ENCODE results near the gene DLGAP4. TPM values are rescaled to one million over a fixed set of nuclear protein-coding genes. Genes with fewer than 3 reads are reported as not detected.

The DLGAP4 gene
- total RNA-seq, 4 donors from 2014 or later, result 38.6 to 193 (median 80.5) TPM

- Histone ChIP-seq H3K27me3 (no peaks in the 10 kb centered on the region), H3K4me1 (peaks cover 11 to 18% of the 10 kb centered on the region in 2 donors), H3K4me3 (no peak overlapping the region), H3K9me3 (no peaks in the 10 kb centered on the region), H3K27ac (no peak overlapping the region), H3K36me3 (no peaks in the 10 kb centered on the region)
- no peak for TF ChIP-seq POLR2A (IDR thresholded peaks at IDR 0.05)
- TF ChIP-seq CTCF (IDR thresholded peaks at IDR 0.05), result no peak
- intact Hi-C loops (cut with DNase I; ENCODE audit: low total_unique reads), result no loop called here
- DNase-seq, result no peak
These were observed 175.4 kb downstream of the DLGAP4 start for GRCh38 chr20:36481380-36482043.

- Histone ChIP-seq H3K9me3 (no peaks in the 10 kb centered on the region), H3K4me3 (no peak overlapping the region), H3K27ac (no peak overlapping the region), H3K4me1 (peaks cover 11 to 18% of the 10 kb centered on the region in 2 donors), H3K36me3 (no peaks in the 10 kb centered on the region), H3K27me3 (no peaks in the 10 kb centered on the region)
- DNase-seq, result no peak
- intact Hi-C loops (cut with DNase I; ENCODE audit: low total_unique reads), result no loop called here
- TF ChIP-seq CTCF (IDR thresholded peaks at IDR 0.05) (no peak), POLR2A (IDR thresholded peaks at IDR 0.05) (no peak)
These were observed 175.9 kb downstream of the DLGAP4 start for GRCh38 chr20:36482044-36482473.

GRCh38 chr20:36483209-36483918, 177.2 kb downstream of the DLGAP4 start:
- TF ChIP-seq POLR2A (IDR thresholded peaks at IDR 0.05) (no peak), CTCF (IDR thresholded peaks at IDR 0.05) (no peak)
- Histone ChIP-seq H3K9me3 (no peaks in the 10 kb centered on the region), H3K27ac (peak overlapping the region in 1 of 2 donors; percentile 11), H3K4me3 (no peak overlapping the region), H3K36me3 (no peaks in the 10 kb centered on the region), H3K4me1 (peaks cover 11 to 18% of the 10 kb centered on the region in 2 donors), H3K27me3 (no peaks in the 10 kb centered on the region)
- intact Hi-C loops (cut with DNase I; ENCODE audit: low total_unique reads), result no loop called here
- DNase-seq, result no peak

- Histone ChIP-seq H3K9me3 (no peaks in the 10 kb centered on the region), H3K36me3 (no peaks in the 10 kb centered on the region), H3K27me3 (no peaks in the 10 kb centered on the region), H3K4me1 (peaks cover 11 to 14% of the 10 kb centered on the region in 2 donors), H3K27ac (no peak overlapping the region), H3K4me3 (no peak overlapping the region)
- no peak for DNase-seq
- intact Hi-C loops (cut with DNase I; ENCODE audit: low total_unique reads), result no loop called here
- TF ChIP-seq POLR2A (IDR thresholded peaks at IDR 0.05), result no peak
- no peak for TF ChIP-seq CTCF (IDR thresholded peaks at IDR 0.05)
These were observed 178.0 kb downstream of the DLGAP4 start for GRCh38 chr20:36483919-36484808.
